K562 (cell line): ENCODE data around the gene IL6R. TPM values are rescaled to one million over a fixed set of nuclear protein-coding genes. Genes with fewer than 3 reads are reported as not detected.

Experiments used
- ATF7 ChIP-seq: fragments of 450-650 bp; IDR thresholded peaks from 2 replicates; pipeline ENCODE4 v1.7.1; 2014; ENCODE audit warnings: mild to moderate bottlenecking, moderate library complexity
- BDP1 ChIP-seq: IDR thresholded peaks from 3 replicates; pipeline ENCODE4 v1.6.1; 2011; ENCODE audit not compliant: insufficient read length, insufficient read depth
- CC2D1A ChIP-seq: fragments of 450-650 bp; IDR thresholded peaks from 2 replicates; pipeline ENCODE4 v1.6.1; 2017; ENCODE audit warnings: mild to moderate bottlenecking
- CTBP1 ChIP-seq: fragments of 450-650 bp; IDR thresholded peaks from 2 replicates; pipeline ENCODE4 v1.6.1; 2016; ENCODE audit warnings: borderline replicate concordance
- EP400 ChIP-seq: fragments of 450-650 bp; IDR thresholded peaks from 2 replicates; pipeline ENCODE4 v1.6.1; 2017; ENCODE audit warnings: antibody characterized with exemption, mild to moderate bottlenecking, moderate library complexity
- GATAD2A ChIP-seq: fragments of 450-650 bp; IDR thresholded peaks from 2 replicates; pipeline ENCODE4 v1.6.1; 2017
- JUNB ChIP-seq: fragments of 450-650 bp; formaldehyde crosslinking; conservative IDR thresholded peaks from 2 replicates; pipeline ENCODE4 v1.4.0; 2020; ENCODE audit warnings: mild to moderate bottlenecking
- MNT ChIP-seq, 2 experiments: fragments of 450-650 bp; conservative IDR thresholded peaks; 2 replicates each; pipeline ENCODE4 v1.6.1; 2017; ENCODE audit warnings: mild to moderate bottlenecking in 2 of 2, moderate library complexity in 2 of 2
- NCOA6 ChIP-seq: fragments of 450-650 bp; IDR thresholded peaks from 2 replicates; pipeline ENCODE4 v1.6.1; 2017; ENCODE audit warnings: mild to moderate bottlenecking
- NFE2L1 ChIP-seq: fragments of 450-650 bp; IDR thresholded peaks from 2 replicates; pipeline ENCODE4 v1.6.1; 2016; ENCODE audit warnings: missing genetic modification characterization, low read depth, mild to moderate bottlenecking, missing compliant biosample characterization, moderate library complexity, borderline replicate concordance
- NR2F6 ChIP-seq: fragments of 450-650 bp; formaldehyde crosslinking; IDR thresholded peaks from 2 replicates; pipeline ENCODE4 v1.4.0; 2020; ENCODE audit warnings: mild to moderate bottlenecking
- PHTF2 ChIP-seq: fragments of 250-450 bp; sonication (Bioruptor Pico); IDR thresholded peaks from 2 replicates; pipeline ENCODE4 v1.5.0; 2021; ENCODE audit warnings: mild to moderate bottlenecking
- SAP30 ChIP-seq: fragments of 200-600 bp; sonication (generic); IDR thresholded peaks from 2 replicates; pipeline ENCODE4 v1.6.1; 2012; ENCODE audit warnings: borderline replicate concordance, low read depth, mild to moderate bottlenecking, moderate library complexity, low read length, control low read depth, inconsistent platforms; ENCODE audit not compliant: insufficient read depth, poor library complexity, severe bottlenecking
- SMAD3 ChIP-seq: fragments of 450-650 bp; formaldehyde crosslinking; conservative IDR thresholded peaks from 2 replicates; pipeline ENCODE4 v1.4.0; 2020; ENCODE audit warnings: mild to moderate bottlenecking
- TAF15 ChIP-seq: fragments of 200-400 bp; formaldehyde crosslinking; IDR thresholded peaks from 2 replicates; pipeline ENCODE4 v1.6.1; 2017; ENCODE audit warnings: mild to moderate bottlenecking, low read depth, low read length, moderate library complexity
- TRIM24 ChIP-seq, 2 experiments: fragments of 450-650 bp; IDR thresholded peaks; 2 replicates each; pipeline ENCODE4 v1.6.1; 2016
- TRIM28 ChIP-seq: fragments of 450-650 bp; IDR thresholded peaks from 2 replicates; pipeline ENCODE4 v1.6.1; 2017
- ZNF431 ChIP-seq: sonication (generic); formaldehyde crosslinking; IDR thresholded peaks from 2 replicates; pipeline ENCODE4 v1.8.0; 2022; ENCODE audit warnings: mild to moderate bottlenecking, missing genetic modification reagents
- ZNF444 ChIP-seq: fragments of 250-450 bp; sonication (Bioruptor Pico); IDR thresholded peaks from 2 replicates; pipeline ENCODE4 v1.4.0; 2020; ENCODE audit warnings: mild to moderate bottlenecking, moderate library complexity
- ZNF551 ChIP-seq: fragments of 250-450 bp; sonication (Bioruptor Pico); IDR thresholded peaks from 2 replicates; pipeline ENCODE4 v1.5.0; 2021; ENCODE audit warnings: mild to moderate bottlenecking, moderate library complexity
- ZNF695 ChIP-seq: fragments of 450-650 bp; formaldehyde crosslinking; IDR thresholded peaks from 2 replicates; pipeline ENCODE4 v1.4.0; 2020; ENCODE audit warnings: mild to moderate bottlenecking, moderate library complexity
- ZNF696 ChIP-seq: fragments of 250-450 bp; sonication (Bioruptor Pico); conservative IDR thresholded peaks from 2 replicates; pipeline ENCODE4 v1.4.0; 2020; ENCODE audit warnings: mild to moderate bottlenecking, moderate library complexity
- ZNF785 ChIP-seq: fragments of 250-450 bp; sonication (Bioruptor Pico); IDR thresholded peaks from 2 replicates; pipeline ENCODE4 v1.4.0; 2020; ENCODE audit warnings: mild to moderate bottlenecking
- ZSCAN32 ChIP-seq: fragments of 450-650 bp; formaldehyde crosslinking; IDR thresholded peaks from 2 replicates; pipeline ENCODE4 v1.4.0; 2020; ENCODE audit warnings: mild to moderate bottlenecking, moderate library complexity
- polyA plus RNA-seq, 8 experiments: library from polyadenylated mRNA; depleted of rRNA in 4 of 8; stranded (reverse) in 5 of 8; unstranded in 3 of 8; fragments of >200 nt; fragmentation: Nextera tagmentation in 2 of 8; fragmentation: Illumina TruSeq in 1 of 8; extraction: Ambion mirVana in 2 of 8; extraction: Trizol in 1 of 8; gene quantifications; 2 replicates each; pipeline versions ENCODE4 v1.2.1 to v1.2.3, GENCODE V29; 2011 to 2014; ENCODE audit warnings: inconsistent platforms in 1 of 8, missing spikeins in 1 of 8
- total RNA-seq, 7 experiments: library from RNA; depleted of rRNA in 6 of 7; stranded (reverse); fragments of >200 nt in 6 of 7; fragmentation: Illumina TruSeq in 2 of 7; extraction: Trizol in 2 of 7; gene quantifications; 2 replicates each; pipeline versions ENCODE4 v1.2.1 to v1.2.3, GENCODE V29; 2011 to 2021; ENCODE audit warnings: low replicate concordance in 1 of 7
- TF ChIP-seq, protein P1 (sequence below), 3 experiments: IDR thresholded peaks in 2 of 3; conservative IDR thresholded peaks in 1 of 3; 2 replicates each; pipeline ENCODE4 v1.5.1; 2011 to 2012; ENCODE audit warnings: low read length in 3 of 3, mild to moderate bottlenecking in 3 of 3, control low read depth in 2 of 3, improper control_type of control experiment in 1 of 3, inconsistent platforms in 1 of 3, low read depth in 1 of 3, mixed read lengths in 1 of 3, moderate library complexity in 1 of 3; ENCODE audit not compliant: insufficient read depth in 2 of 3
- TF ChIP-seq, protein P2 (sequence below): fragments of 450-650 bp; formaldehyde crosslinking; IDR thresholded peaks from 2 replicates; pipeline ENCODE4 v1.4.0; 2020; ENCODE audit warnings: mild to moderate bottlenecking
- TF ChIP-seq, protein P3 (sequence below): IDR thresholded peaks from 2 replicates; pipeline ENCODE4 v1.6.1; 2011; ENCODE audit not compliant: insufficient read length; ENCODE audit errors: extremely low read depth

The IL6R gene
- total and polyA plus RNA-seq, 9 of the 15 experiments (the other 6 are each of a cell fraction or from before 2014, with no cell fraction given): 0.05 to 1.1 (median 0.11) TPM; not detected in 2

- TF ChIP-seq, protein P1, sequence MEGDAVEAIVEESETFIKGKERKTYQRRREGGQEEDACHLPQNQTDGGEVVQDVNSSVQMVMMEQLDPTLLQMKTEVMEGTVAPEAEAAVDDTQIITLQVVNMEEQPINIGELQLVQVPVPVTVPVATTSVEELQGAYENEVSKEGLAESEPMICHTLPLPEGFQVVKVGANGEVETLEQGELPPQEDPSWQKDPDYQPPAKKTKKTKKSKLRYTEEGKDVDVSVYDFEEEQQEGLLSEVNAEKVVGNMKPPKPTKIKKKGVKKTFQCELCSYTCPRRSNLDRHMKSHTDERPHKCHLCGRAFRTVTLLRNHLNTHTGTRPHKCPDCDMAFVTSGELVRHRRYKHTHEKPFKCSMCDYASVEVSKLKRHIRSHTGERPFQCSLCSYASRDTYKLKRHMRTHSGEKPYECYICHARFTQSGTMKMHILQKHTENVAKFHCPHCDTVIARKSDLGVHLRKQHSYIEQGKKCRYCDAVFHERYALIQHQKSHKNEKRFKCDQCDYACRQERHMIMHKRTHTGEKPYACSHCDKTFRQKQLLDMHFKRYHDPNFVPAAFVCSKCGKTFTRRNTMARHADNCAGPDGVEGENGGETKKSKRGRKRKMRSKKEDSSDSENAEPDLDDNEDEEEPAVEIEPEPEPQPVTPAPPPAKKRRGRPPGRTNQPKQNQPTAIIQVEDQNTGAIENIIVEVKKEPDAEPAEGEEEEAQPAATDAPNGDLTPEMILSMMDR (IDR thresholded peaks at IDR 0.05 in 2 of 3, conservative IDR thresholded peaks at IDR 0.05 in 1 of 3; ENCODE audit: insufficient read depth in 2 of 3, low read depth in 1 of 3, low read length in 3 of 3): peak; percentile 42 to 79 (median 52); a peak in 5 of 6 replicates
- TF ChIP-seq ZNF551 (CRISPR knock-in tag) (no peak), ZNF444 (no peak), ZNF785 (CRISPR knock-in tag) (no peak), TAF15 (no peak), BDP1 (no peak), TRIM24 (IDR thresholded peaks at IDR 0.05) (peak in 1 of 2 experiments; percentile 27; a peak in 1 of 4 replicates), ZNF695 (CRISPR knock-in tag) (no peak), EP400 (no peak), NCOA6 (no peak), NR2F6 (no peak), NFE2L1 (tag) (no peak), PHTF2 (CRISPR knock-in tag) (no peak), GATAD2A (no peak), CTBP1 (peak; percentile 91), ATF7 (peak; percentile 42; the same call in 1 of the 2 replicates), ZNF431 (CRISPR knock-in tag) (no peak), TRIM28 (no peak), SAP30 (no peak), SMAD3 (CRISPR knock-in tag) (no peak), ZNF696 (CRISPR knock-in tag) (no peak), CC2D1A (no peak), ZSCAN32 (no peak), JUNB (no peak), MNT (conservative IDR thresholded peaks at IDR 0.05) (no peak)
- TF ChIP-seq, protein P2, sequence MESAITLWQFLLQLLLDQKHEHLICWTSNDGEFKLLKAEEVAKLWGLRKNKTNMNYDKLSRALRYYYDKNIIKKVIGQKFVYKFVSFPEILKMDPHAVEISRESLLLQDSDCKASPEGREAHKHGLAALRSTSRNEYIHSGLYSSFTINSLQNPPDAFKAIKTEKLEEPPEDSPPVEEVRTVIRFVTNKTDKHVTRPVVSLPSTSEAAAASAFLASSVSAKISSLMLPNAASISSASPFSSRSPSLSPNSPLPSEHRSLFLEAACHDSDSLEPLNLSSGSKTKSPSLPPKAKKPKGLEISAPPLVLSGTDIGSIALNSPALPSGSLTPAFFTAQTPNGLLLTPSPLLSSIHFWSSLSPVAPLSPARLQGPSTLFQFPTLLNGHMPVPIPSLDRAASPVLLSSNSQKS (CRISPR knock-in tag): no peak
- TF ChIP-seq, protein P3, sequence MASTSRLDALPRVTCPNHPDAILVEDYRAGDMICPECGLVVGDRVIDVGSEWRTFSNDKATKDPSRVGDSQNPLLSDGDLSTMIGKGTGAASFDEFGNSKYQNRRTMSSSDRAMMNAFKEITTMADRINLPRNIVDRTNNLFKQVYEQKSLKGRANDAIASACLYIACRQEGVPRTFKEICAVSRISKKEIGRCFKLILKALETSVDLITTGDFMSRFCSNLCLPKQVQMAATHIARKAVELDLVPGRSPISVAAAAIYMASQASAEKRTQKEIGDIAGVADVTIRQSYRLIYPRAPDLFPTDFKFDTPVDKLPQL: no peak
Observed at GRCh38 chr1:154404984-154405746, at the start of gene IL6R (continued).
